Measurements from ENCODE around the gene APOBEC3F.
"Not testable (repeated sequence)": the region's sequence is repeated elsewhere in the genome, so short reads cannot be mapped to it uniquely, and the experiment has no call there.

GRCh38 chr22:39076155-39077025 is 35.7 kb downstream of the APOBEC3F start:
- TF ChIP-seq CTCF, POLR2A (IDR thresholded peaks at IDR 0.05): not testable (repeated sequence)

Measured in adrenal gland (tissue), 5 donors.